H9 (cell line): Measurements from ENCODE around the gene RPS15. TPM values are rescaled to one million over a fixed set of nuclear protein-coding genes. Genes with fewer than 3 reads are reported as not detected.

Experiments used
- DNase-seq: peaks from one replicate; pipeline ENCODE4 v3.0.0-alpha.2; 2017
- H2AFZ ChIP-seq: one replicate; pipeline ENCODE4 v1.6.1; 2013; ENCODE audit warnings: mild to moderate bottlenecking, low read length, control low read depth, moderate library complexity
- H2AK5ac ChIP-seq: 2 replicates; pipeline ENCODE4 v1.6.1; 2013; ENCODE audit warnings: low read length, control low read depth, mixed read lengths; ENCODE audit not compliant: insufficient read length
- H2BK120ac ChIP-seq: one replicate; pipeline ENCODE4 v1.6.1; 2013; ENCODE audit warnings: low read depth, mild to moderate bottlenecking, low read length, control low read depth, inconsistent platforms; ENCODE audit not compliant: poor library complexity, severe bottlenecking
- H2BK12ac ChIP-seq: 2 replicates; pipeline ENCODE4 v1.6.1; 2013; ENCODE audit warnings: low read length, control low read depth, mixed read lengths, low read depth; ENCODE audit not compliant: insufficient read length
- H2BK15ac ChIP-seq: 2 replicates; pipeline ENCODE4 v1.6.1; 2013; ENCODE audit warnings: low read depth, low read length, control low read depth
- H2BK20ac ChIP-seq: one replicate; pipeline ENCODE4 v1.6.1; 2013; ENCODE audit warnings: low read depth, mild to moderate bottlenecking, low read length, control low read depth, inconsistent platforms; ENCODE audit not compliant: poor library complexity, severe bottlenecking
- H2BK5ac ChIP-seq: 2 replicates; pipeline ENCODE4 v1.6.1; 2013; ENCODE audit warnings: low read length, control low read depth, mixed read lengths; ENCODE audit not compliant: insufficient read length
- H3K14ac ChIP-seq: 2 replicates; pipeline ENCODE4 v1.6.1; 2013; ENCODE audit warnings: low read length, control low read depth; ENCODE audit not compliant: insufficient read depth
- H3K18ac ChIP-seq: 2 replicates; pipeline ENCODE4 v1.6.1; 2013; ENCODE audit warnings: low read depth, mild to moderate bottlenecking, mixed read lengths, low read length, control low read depth; ENCODE audit not compliant: insufficient read length
- H3K23ac ChIP-seq: 2 replicates; pipeline ENCODE4 v1.6.1; 2013; ENCODE audit warnings: low read length, control low read depth, mixed read lengths, low read depth; ENCODE audit not compliant: insufficient read length
- H3K23me2 ChIP-seq: 2 replicates; pipeline ENCODE4 v1.6.1; 2013; ENCODE audit warnings: low read depth, mild to moderate bottlenecking, mixed read lengths, low read length, control low read depth; ENCODE audit not compliant: insufficient read length, poor library complexity, severe bottlenecking
- H3K27ac ChIP-seq: 2 replicates; pipeline ENCODE4 v1.5.1; 2013; ENCODE audit warnings: low read length, control low read depth, mixed read lengths, low read depth; ENCODE audit not compliant: insufficient read length
- H3K27me3 ChIP-seq: 2 replicates; pipeline ENCODE4 v1.6.1; 2013; ENCODE audit warnings: low read length, control low read depth, inconsistent platforms; ENCODE audit not compliant: insufficient read depth
- H3K4ac ChIP-seq: 2 replicates; pipeline ENCODE4 v1.6.1; 2013; ENCODE audit warnings: low read depth, mild to moderate bottlenecking, control low read depth, inconsistent platforms, low read length, moderate library complexity
- H3K4me1 ChIP-seq: 2 replicates; pipeline ENCODE4 v1.6.1; 2013; ENCODE audit warnings: low read length, control low read depth, inconsistent platforms; ENCODE audit not compliant: insufficient read depth
- H3K4me2 ChIP-seq: 2 replicates; pipeline ENCODE4 v1.6.1; 2013; ENCODE audit warnings: low read length, control low read depth, mixed read lengths; ENCODE audit not compliant: insufficient read length, insufficient read depth
- H3K56ac ChIP-seq: 2 replicates; pipeline ENCODE4 v1.6.1; 2013; ENCODE audit warnings: low read depth, mild to moderate bottlenecking, mixed read lengths, low read length, control low read depth; ENCODE audit not compliant: insufficient read length
- H3K79me1 ChIP-seq: 2 replicates; pipeline ENCODE4 v1.6.1; 2013; ENCODE audit warnings: low read depth, mild to moderate bottlenecking, moderate library complexity, low read length, control low read depth, inconsistent platforms; ENCODE audit not compliant: insufficient read depth, poor library complexity, severe bottlenecking
- H3K79me2 ChIP-seq: 2 replicates; pipeline ENCODE4 v1.6.1; 2013; ENCODE audit warnings: low read length, control low read depth, inconsistent platforms; ENCODE audit not compliant: insufficient read depth
- H3K9ac ChIP-seq: 2 replicates; pipeline ENCODE4 v1.6.1; 2013; ENCODE audit warnings: low read length, control low read depth, mixed read lengths; ENCODE audit not compliant: insufficient read length; ENCODE audit errors: extremely low read depth
- H3K9me3 ChIP-seq: one replicate; pipeline ENCODE4 v1.6.1; 2013; ENCODE audit warnings: low read depth, low read length, inconsistent platforms; ENCODE audit not compliant: control insufficient read depth
- H3T11ph ChIP-seq: one replicate; pipeline ENCODE4 v1.6.1; 2013; ENCODE audit warnings: mild to moderate bottlenecking, low read length, control low read depth, inconsistent platforms
- H4K20me1 ChIP-seq: one replicate; pipeline ENCODE4 v1.6.1; 2013; ENCODE audit not compliant: control insufficient read depth, insufficient read length, insufficient read depth
- H4K5ac ChIP-seq: 2 replicates; pipeline ENCODE4 v1.6.1; 2013; ENCODE audit warnings: low read depth, mild to moderate bottlenecking, mixed read lengths, low read length, control low read depth; ENCODE audit not compliant: insufficient read length
- H4K8ac ChIP-seq: replicated peaks from 2 replicates; pipeline ENCODE4 v1.6.1; 2013; ENCODE audit warnings: low read length, control low read depth, mixed read lengths, low read depth; ENCODE audit not compliant: insufficient read length
- H4K91ac ChIP-seq: 2 replicates; pipeline ENCODE4 v1.6.1; 2013; ENCODE audit warnings: low read depth, mild to moderate bottlenecking, moderate library complexity, mixed read lengths, low read length, control low read depth; ENCODE audit not compliant: insufficient read length
- H3K27ac Mint-ChIP-seq, 3 experiments: 2 replicates in 2 of 3; 3 replicates in 1 of 3; pipeline ENCODE4 v1.8.0; 2020 to 2021; ENCODE audit warnings: mixed read lengths in 3 of 3, mild to moderate bottlenecking in 1 of 3, moderate library complexity in 1 of 3
- H3K27me3 Mint-ChIP-seq: 2 replicates; pipeline ENCODE4 v1.8.0; 2021; ENCODE audit warnings: low read depth, mild to moderate bottlenecking, moderate library complexity, mixed read lengths
- H3K36me3 Mint-ChIP-seq, 3 experiments: 2 replicates in 2 of 3; 3 replicates in 1 of 3; pipeline ENCODE4 v1.8.0; 2020 to 2021; ENCODE audit warnings: low read depth in 3 of 3, mixed read lengths in 3 of 3; ENCODE audit not compliant: insufficient read depth in 1 of 3
- H3K4me1 Mint-ChIP-seq, 2 experiments: 2 replicates each; pipeline ENCODE4 v1.8.0; 2020; ENCODE audit warnings: mixed read lengths in 2 of 2
- H3K4me3 Mint-ChIP-seq, 2 experiments: 2 replicates in 1 of 2; 3 replicates in 1 of 2; pipeline ENCODE4 v1.8.0; 2020 to 2021; ENCODE audit warnings: mild to moderate bottlenecking in 2 of 2, mixed read lengths in 2 of 2, moderate library complexity in 1 of 2
- H3K9me3 Mint-ChIP-seq, 2 experiments: 2 replicates in 1 of 2; 3 replicates in 1 of 2; pipeline ENCODE4 v1.8.0; 2020; ENCODE audit warnings: mild to moderate bottlenecking in 2 of 2, mixed read lengths in 2 of 2, moderate library complexity in 1 of 2
- CTCF ChIP-seq: fragments of 200-600 bp; sonication (generic); conservative IDR thresholded peaks from 3 replicates; pipeline ENCODE4 v1.8.0; 2021; ENCODE audit warnings: antibody characterized with exemption, mild to moderate bottlenecking
- WGBS: extraction: QIAGEN DNeasy Blood & Tissue Kit; methylation state at CpG from one replicate; pipeline ENCODE4 v1.1.7; 2013; ENCODE audit warnings: missing lambda C conversion rate, low lambda C conversion rate, mixed read lengths; ENCODE audit not compliant: insufficient read length; ENCODE audit errors: extremely low coverage; 5-methylcytosine and 5-hydroxymethylcytosine counted together
- total RNA-seq: library from RNA; stranded (reverse); gene quantifications from 2 replicates; pipeline ENCODE4 v1.2.1, GENCODE V29; 2021

RPS15 gene
- total RNA-seq, 1 experiment from 2014 or later, result 1,628 TPM

- Histone ChIP-seq H3K27ac (no peak overlapping the region), H3T11ph (no peak overlapping the region), H4K20me1 (peaks cover 2% of the 10 kb centered on the region), H3K79me1 (peaks cover 7% of the 10 kb centered on the region), H3K14ac (no peak overlapping the region), H3K27me3 (no peaks in the 10 kb centered on the region), H3K18ac (no peak overlapping the region), H2AFZ (no peak overlapping the region), H3K56ac (no peak overlapping the region), H3K9me3 (no peaks in the 10 kb centered on the region), H4K5ac (no peak overlapping the region), H3K23me2 (peaks cover 6% of the 10 kb centered on the region), H4K8ac (no peak overlapping the region), H4K91ac (no peak overlapping the region), H2BK5ac (no peak overlapping the region), H2BK20ac (no peak overlapping the region), H3K4me1 (no peaks in the 10 kb centered on the region; the same call in 1 of the 2 replicates), H3K9ac (no peak overlapping the region), H2BK15ac (no peak overlapping the region), H3K23ac (no peak overlapping the region), H3K4me2 (no peak overlapping the region), H2BK120ac (no peak overlapping the region), H3K79me2 (peaks cover 13% of the 10 kb centered on the region; the same call in 1 of the 2 replicates), H3K4ac (no peak overlapping the region), H2AK5ac (no peak overlapping the region), H2BK12ac (no peak overlapping the region)
- H3K4me1 Mint-ChIP-seq, result peaks cover 3 to 24% of the 10 kb centered on the region in 2 experiments
- WGBS, result no CpG with 5 or more reads among the region's 16 CpGs
- peaks cover 28 to 82% (median 80%) of the 10 kb centered on the region in 3 experiments for H3K36me3 Mint-ChIP-seq
- no peak overlapping the region for H3K4me3 Mint-ChIP-seq
- H3K27ac Mint-ChIP-seq, result peak overlapping the region; percentile 34 to 88 (median 84); a peak in 6 of 7 replicates
- H3K27me3 Mint-ChIP-seq, result no peaks in the 10 kb centered on the region
- TF ChIP-seq CTCF, result no peak
- no peaks in the 10 kb centered on the region for H3K9me3 Mint-ChIP-seq
- no peak for DNase-seq
Measured at GRCh38 chr19:1422360-1422759, 15.8 kb upstream of the RPS15 start.
